BLaER1 treated with 17β-estradiol and CSF1 and Interleukin-3, amounts not matched to agents 10 nM and 100 nM (cell line): ENCODE results near the gene MYOCD.
A peak's percentile ranks its signal among the peaks of the same experiment; 100 is the strongest.

Source experiments
- H3K27ac ChIP-seq, 11 experiments: shearing (Covaris generic); formaldehyde crosslinking; 2 replicates each; pipeline ENCODE4 v1.8.1; 2022
- H3K27me3 ChIP-seq, 11 experiments: shearing (Covaris generic); formaldehyde crosslinking; 2 replicates each; pipeline ENCODE4 v1.8.1; 2022
- H3K36me3 ChIP-seq, 11 experiments: shearing (Covaris generic); formaldehyde crosslinking; 2 replicates each; pipeline ENCODE4 v1.8.1; 2022
- H3K4me1 ChIP-seq, 10 experiments: shearing (Covaris generic); formaldehyde crosslinking; 2 replicates each; pipeline ENCODE4 v1.8.1; 2022
- H3K4me2 ChIP-seq, 11 experiments: shearing (Covaris generic); formaldehyde crosslinking; 2 replicates each; pipeline ENCODE4 v1.8.1; 2022
- H3K4me3 ChIP-seq, 10 experiments: shearing (Covaris generic); formaldehyde crosslinking; 2 replicates each; pipeline ENCODE4 v1.8.1; 2022
- H3K9ac ChIP-seq, 11 experiments: shearing (Covaris generic); formaldehyde crosslinking; 2 replicates each; pipeline ENCODE4 v1.8.1; 2022
- H3K9me3 ChIP-seq, 11 experiments: shearing (Covaris generic); formaldehyde crosslinking; replicated peaks in 1 of 11; 2 replicates each; pipeline ENCODE4 v1.8.1; 2022
- H4K20me1 ChIP-seq, 11 experiments: shearing (Covaris generic); formaldehyde crosslinking; 2 replicates each; pipeline ENCODE4 v1.8.1; 2022
- Cebpa-rat ChIP-seq, 11 experiments: shearing (Covaris generic); IDR thresholded peaks; 2 replicates each; pipeline ENCODE4 v1.8.1; 2022

The MYOCD gene

DNA sequence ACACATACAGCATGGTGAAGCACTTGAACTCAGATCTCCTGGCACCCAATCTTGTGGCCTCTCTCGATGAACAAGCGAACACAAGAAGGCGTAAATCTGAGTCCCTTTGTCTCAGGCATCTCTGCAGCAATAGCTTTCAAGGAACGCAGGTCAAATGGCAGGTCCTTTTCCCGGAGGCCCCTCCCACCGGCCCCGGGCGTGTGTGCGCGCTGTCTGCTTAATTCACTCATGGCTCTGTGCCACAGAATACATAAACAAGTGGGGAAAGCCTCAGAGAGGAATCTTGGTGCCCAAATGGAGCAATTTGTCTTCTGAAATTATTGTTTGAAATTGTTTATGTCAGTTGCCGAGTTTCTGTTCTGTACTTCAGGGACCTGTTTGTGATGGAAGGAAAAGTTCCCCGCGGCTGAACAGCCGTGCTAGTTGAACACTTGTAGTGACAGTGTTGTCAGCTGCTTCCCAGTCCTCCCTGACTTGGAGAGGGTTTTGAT lies 14.8 kb downstream of the MYOCD start:
- H3K4me1 ChIP-seq = peaks cover 0 to 7% (median 0%) of the 10 kb centered on the region in 10 experiments; a peak in 2 of 20 replicates
- H3K36me3 ChIP-seq = no peaks in the 10 kb centered on the region
- no peak overlapping the region for H3K4me2 ChIP-seq

GRCh38 chr17:12680993-12681392 lies 15.3 kb downstream of the MYOCD start:
- peaks cover 0 to 7% (median 0%) of the 10 kb centered on the region in 10 experiments; a peak in 2 of 20 replicates for H3K4me1 ChIP-seq
- H3K9ac ChIP-seq = no peak overlapping the region
- no peaks in the 10 kb centered on the region for H3K36me3 ChIP-seq
- no peak overlapping the region for H3K27ac ChIP-seq
- no peaks in the 10 kb centered on the region for H4K20me1 ChIP-seq
- H3K27me3 ChIP-seq = no peaks in the 10 kb centered on the region
- no peak for TF ChIP-seq Cebpa-rat (IDR thresholded peaks at IDR 0.05)
- H3K4me3 ChIP-seq = no peak overlapping the region
- no peaks in the 10 kb centered on the region for H3K9me3 ChIP-seq
- H3K4me2 ChIP-seq = no peak overlapping the region

More for the DNA sequence above, 14.8 kb downstream of the MYOCD start:
- H4K20me1 ChIP-seq = no peaks in the 10 kb centered on the region
- no peak for TF ChIP-seq Cebpa-rat (IDR thresholded peaks at IDR 0.05)
- no peak overlapping the region for H3K4me3 ChIP-seq
- no peak overlapping the region for H3K27ac ChIP-seq
- no peak overlapping the region for H3K9ac ChIP-seq
- no peaks in the 10 kb centered on the region for H3K9me3 ChIP-seq
- H3K27me3 ChIP-seq = no peaks in the 10 kb centered on the region

DNA sequence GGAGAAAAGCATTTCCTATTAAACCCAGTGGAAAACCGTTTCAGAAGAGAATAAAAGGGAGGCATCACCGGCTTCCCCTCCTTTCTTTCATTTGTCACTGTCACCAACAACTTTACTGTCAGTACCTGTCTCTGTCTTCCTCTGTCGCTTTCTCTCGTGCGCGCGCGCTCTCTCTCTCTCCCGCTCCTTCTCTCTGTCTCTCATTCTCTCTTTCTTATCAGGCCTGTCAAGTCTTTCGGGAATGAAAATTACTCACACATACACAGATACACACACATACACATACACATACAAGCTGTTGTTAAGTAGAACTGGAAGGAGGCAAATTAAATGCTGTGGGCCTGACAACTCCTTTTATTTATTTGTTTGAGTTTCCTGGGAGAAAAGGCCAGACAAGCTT lies 17.6 kb downstream of the MYOCD start:
- no peak for TF ChIP-seq Cebpa-rat (IDR thresholded peaks at IDR 0.05)
- Histone ChIP-seq H3K4me1 (peaks cover 0 to 7% (median 0%) of the 10 kb centered on the region in 10 experiments; a peak in 2 of 20 replicates), H4K20me1 (no peaks in the 10 kb centered on the region), H3K27ac (no peak overlapping the region), H3K36me3 (no peaks in the 10 kb centered on the region), H3K27me3 (no peaks in the 10 kb centered on the region), H3K9me3 (no peaks in the 10 kb centered on the region), H3K4me3 (no peak overlapping the region), H3K9ac (no peak overlapping the region), H3K4me2 (no peak overlapping the region)

GRCh38 chr17:12686486-12686885 lies 20.8 kb downstream of the MYOCD start:
- TF ChIP-seq Cebpa-rat (IDR thresholded peaks at IDR 0.05) = no peak
- no peaks in the 10 kb centered on the region for H3K27me3 ChIP-seq
- H3K27ac ChIP-seq = no peak overlapping the region
- no peak overlapping the region for H3K9ac ChIP-seq
- H3K4me3 ChIP-seq = no peak overlapping the region
- no peaks in the 10 kb centered on the region for H4K20me1 ChIP-seq
- no peaks in the 10 kb centered on the region for H3K9me3 ChIP-seq
- H3K36me3 ChIP-seq = no peaks in the 10 kb centered on the region
- no peak overlapping the region for H3K4me2 ChIP-seq
- no peaks in the 10 kb centered on the region for H3K4me1 ChIP-seq

- no peak overlapping the region for H3K27ac ChIP-seq
- TF ChIP-seq Cebpa-rat (IDR thresholded peaks at IDR 0.05) = no peak
- H3K36me3 ChIP-seq = no peaks in the 10 kb centered on the region
- H3K9me3 ChIP-seq = no peaks in the 10 kb centered on the region
- H4K20me1 ChIP-seq = no peaks in the 10 kb centered on the region
- no peak overlapping the region for H3K9ac ChIP-seq
- H3K4me3 ChIP-seq = no peak overlapping the region
- H3K4me1 ChIP-seq = no peaks in the 10 kb centered on the region
- no peak overlapping the region for H3K4me2 ChIP-seq
- H3K27me3 ChIP-seq = no peaks in the 10 kb centered on the region
Measured at GRCh38 chr17:12688382-12688781, 22.7 kb downstream of the MYOCD start.

GRCh38 chr17:12691173-12691572 lies 25.5 kb downstream of the MYOCD start:
- H3K27me3 ChIP-seq = no peaks in the 10 kb centered on the region
- TF ChIP-seq Cebpa-rat (IDR thresholded peaks at IDR 0.05) = no peak
- no peak overlapping the region for H3K9ac ChIP-seq
- H3K4me1 ChIP-seq = no peaks in the 10 kb centered on the region
- no peak overlapping the region for H3K27ac ChIP-seq
- no peaks in the 10 kb centered on the region for H3K9me3 ChIP-seq
- no peak overlapping the region for H3K4me3 ChIP-seq
- no peak overlapping the region for H3K4me2 ChIP-seq
- no peaks in the 10 kb centered on the region for H4K20me1 ChIP-seq
- H3K36me3 ChIP-seq = no peaks in the 10 kb centered on the region

GRCh38 chr17:12693640-12694039 lies 27.9 kb downstream of the MYOCD start:
- Histone ChIP-seq H3K27me3 (no peaks in the 10 kb centered on the region), H4K20me1 (no peaks in the 10 kb centered on the region), H3K4me3 (no peak overlapping the region), H3K36me3 (no peaks in the 10 kb centered on the region), H3K4me2 (no peak overlapping the region), H3K27ac (no peak overlapping the region), H3K9me3 (no peaks in the 10 kb centered on the region), H3K9ac (no peak overlapping the region), H3K4me1 (no peaks in the 10 kb centered on the region)
- TF ChIP-seq Cebpa-rat (IDR thresholded peaks at IDR 0.05) = no peak

GRCh38 chr17:12706070-12706469 lies 40.4 kb downstream of the MYOCD start:
- Histone ChIP-seq H3K9ac (no peak overlapping the region), H3K36me3 (no peaks in the 10 kb centered on the region), H3K9me3 (peaks cover 0 to 9% (median 0%) of the 10 kb centered on the region in 11 experiments; a peak in 4 of 22 replicates), H3K4me3 (no peak overlapping the region), H4K20me1 (no peaks in the 10 kb centered on the region), H3K27ac (no peak overlapping the region), H3K27me3 (no peaks in the 10 kb centered on the region), H3K4me2 (no peak overlapping the region), H3K4me1 (peaks cover 0 to 10% (median 0%) of the 10 kb centered on the region in 10 experiments; a peak in 1 of 20 replicates)
- no peak for TF ChIP-seq Cebpa-rat (IDR thresholded peaks at IDR 0.05)

GRCh38 chr17:12709063-12709462 lies 43.4 kb downstream of the MYOCD start:
- no peaks in the 10 kb centered on the region for H3K36me3 ChIP-seq
- H3K4me3 ChIP-seq = no peak overlapping the region
- TF ChIP-seq Cebpa-rat (IDR thresholded peaks at IDR 0.05) = no peak
- no peak overlapping the region for H3K9ac ChIP-seq
- H3K9me3 ChIP-seq = peaks cover 0 to 7% (median 0%) of the 10 kb centered on the region in 11 experiments; a peak in 4 of 22 replicates
- H3K4me2 ChIP-seq = no peak overlapping the region
- no peaks in the 10 kb centered on the region for H4K20me1 ChIP-seq
- peaks cover 0 to 21% (median 17%) of the 10 kb centered on the region in 10 experiments; a peak in 13 of 20 replicates for H3K4me1 ChIP-seq
- no peak overlapping the region for H3K27ac ChIP-seq
- no peaks in the 10 kb centered on the region for H3K27me3 ChIP-seq

DNA sequence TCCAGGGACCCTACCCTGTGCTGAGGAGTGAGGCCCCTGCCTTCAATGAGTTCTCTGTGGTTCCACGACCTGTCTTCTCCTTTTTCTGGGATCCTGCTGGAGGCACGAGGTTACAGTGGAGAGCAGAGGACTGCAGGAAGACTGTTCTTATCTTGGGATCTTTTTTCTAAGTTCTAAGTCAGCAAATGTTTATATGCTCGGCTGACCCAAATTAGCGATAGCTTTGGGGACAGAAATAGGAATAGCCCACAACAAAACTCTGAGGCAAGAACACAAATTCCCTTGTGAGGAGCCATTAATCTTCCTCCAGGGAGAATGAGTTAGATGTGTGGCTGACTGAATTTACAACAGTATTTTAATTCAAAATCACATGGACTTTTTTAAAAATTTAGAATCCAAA lies 46.7 kb downstream of the MYOCD start:
- Histone ChIP-seq H3K4me3 (no peak overlapping the region), H4K20me1 (no peaks in the 10 kb centered on the region), H3K27me3 (no peaks in the 10 kb centered on the region), H3K4me1 (peaks cover 0 to 21% (median 17%) of the 10 kb centered on the region in 10 experiments; a peak in 13 of 20 replicates), H3K9ac (no peak overlapping the region), H3K4me2 (peak overlapping the region in 8 of 11 experiments; percentile 18 to 68 (median 49); a peak in 15 of 22 replicates), H3K9me3 (no peaks in the 10 kb centered on the region), H3K36me3 (no peaks in the 10 kb centered on the region), H3K27ac (no peak overlapping the region)
- TF ChIP-seq Cebpa-rat (IDR thresholded peaks at IDR 0.05) = no peak
